Activated T-cell treated with anti-CD3 and anti-CD28 coated beads for 4 hours (primary cell): ENCODE results near the gene BDH2.

Experiments used
- DNase-seq: peaks from one replicate; pipeline ENCODE4 v3.0.0-alpha.2; 2020

The BDH2 gene

DNA sequence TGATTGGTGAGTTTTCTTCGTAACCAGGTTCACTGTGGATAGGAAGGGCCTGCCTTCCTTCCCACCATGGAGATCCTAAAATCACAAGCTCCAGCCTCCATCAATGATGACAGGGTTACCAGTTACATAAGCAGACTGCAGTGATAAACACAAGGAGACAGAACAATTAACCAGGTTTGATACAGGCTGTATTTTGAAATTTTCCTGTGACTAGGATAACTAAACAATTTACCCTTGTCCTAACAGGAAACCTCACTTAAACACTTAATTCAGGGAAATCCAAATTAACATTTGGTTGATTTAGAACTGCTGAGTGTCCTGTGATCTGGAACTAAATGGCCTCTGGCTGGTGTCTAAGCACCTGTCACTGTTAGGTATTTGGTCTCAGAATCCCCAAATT, 20.0 kb downstream of the BDH2 start:
- DNase-seq: no peak

DNA sequence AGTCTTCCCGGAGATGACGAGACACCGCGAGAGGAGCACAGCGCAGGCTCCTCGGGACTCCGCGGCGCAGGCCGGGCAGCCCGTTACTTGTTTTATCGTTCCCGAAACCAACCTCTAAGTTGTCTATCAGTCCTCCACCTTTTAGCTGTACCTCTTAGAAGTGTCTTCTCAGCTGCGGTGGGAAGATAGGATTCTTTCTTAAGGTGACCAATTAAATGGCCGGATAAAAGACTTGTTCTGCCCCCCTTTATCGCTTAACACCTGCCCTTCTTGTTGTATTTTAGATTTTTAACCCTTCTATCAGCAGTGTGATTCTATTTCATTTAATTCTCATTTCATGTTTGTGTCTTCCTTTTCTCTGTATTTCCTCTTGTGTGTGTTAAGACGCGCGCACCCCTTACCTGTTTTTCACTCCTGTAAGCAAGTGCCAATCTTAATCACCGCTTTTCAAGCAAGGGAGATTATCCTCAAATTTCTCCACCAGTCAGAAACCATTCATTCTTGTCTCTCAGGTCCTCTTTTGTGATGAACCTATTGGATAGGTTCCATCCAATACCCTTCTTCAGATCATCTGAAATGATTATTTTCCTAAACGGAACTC, 22.8 kb downstream of the BDH2 start, which contains the start of gene SLC9B2:
SLC9B2 (minus strand) TSS at position 15 of the 601 bp plus-strand sequence. CDS start 9,211 bp downstream, outside the sequence.
- no peak for DNase-seq

DNA sequence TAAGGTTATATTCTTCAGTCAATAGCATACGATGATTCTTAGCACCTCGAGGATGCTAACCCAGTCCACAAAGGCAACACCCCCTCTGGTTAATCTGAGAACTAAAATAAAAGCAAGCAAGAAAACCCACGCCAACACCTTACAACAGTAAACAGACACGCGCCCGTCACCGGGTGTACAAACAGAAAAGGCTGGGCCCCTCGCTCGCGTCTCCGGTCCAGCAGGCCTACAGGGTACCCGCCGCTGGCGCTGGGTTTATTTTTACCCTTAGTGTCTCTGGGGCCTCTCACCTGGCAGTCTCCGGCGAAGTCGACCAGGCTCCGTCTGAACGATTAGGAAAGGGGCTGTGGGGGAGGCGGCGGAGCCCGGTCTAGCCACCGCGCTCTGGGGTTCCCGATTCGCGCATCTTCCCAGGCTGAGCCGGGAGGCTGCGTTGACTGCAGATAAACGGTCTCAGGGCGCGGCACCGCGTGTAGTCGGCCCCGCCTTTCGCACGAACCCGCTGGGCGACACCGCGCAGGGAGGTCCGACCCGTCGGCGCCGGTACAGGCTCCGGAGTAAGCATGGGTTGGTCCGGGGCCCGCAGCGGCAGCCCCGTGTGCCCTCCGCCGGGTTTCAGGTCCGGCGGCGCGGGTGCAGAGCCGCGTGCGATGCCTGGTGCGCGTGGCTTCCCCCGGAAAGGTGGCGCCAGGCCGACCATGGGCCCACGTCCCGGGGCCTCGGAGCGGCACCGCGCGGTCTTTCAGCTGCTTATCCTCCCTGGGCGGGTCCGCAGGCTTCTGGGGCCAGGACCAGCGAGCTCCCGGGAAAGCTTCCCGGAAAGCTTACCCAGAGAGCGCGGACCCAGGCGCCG, 23.5 kb downstream of the BDH2 start:
- DNase-seq: peak; percentile 51

DNA sequence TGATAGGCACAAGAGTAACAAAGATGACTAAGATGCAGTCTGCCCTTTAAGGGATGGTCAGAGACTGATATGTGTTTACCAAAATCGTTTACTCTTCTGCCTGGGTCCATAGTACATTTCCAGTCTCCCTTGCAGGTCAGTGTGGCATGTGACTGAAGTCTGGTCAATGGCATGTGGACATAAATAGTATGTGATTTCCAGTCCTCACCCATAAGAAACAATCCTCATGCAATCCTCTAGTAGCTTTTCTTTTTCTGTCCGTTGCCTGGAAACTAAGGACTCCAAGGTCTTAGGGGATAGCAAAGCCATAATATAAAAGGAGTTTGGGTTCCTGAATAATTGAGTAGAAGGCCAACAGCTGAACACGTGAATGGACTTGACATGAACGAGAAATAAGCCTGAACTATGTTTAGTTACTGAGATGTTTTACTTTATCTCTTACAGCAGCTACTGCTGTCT, 24.2 kb downstream of the BDH2 start:
- no peak for DNase-seq

DNA sequence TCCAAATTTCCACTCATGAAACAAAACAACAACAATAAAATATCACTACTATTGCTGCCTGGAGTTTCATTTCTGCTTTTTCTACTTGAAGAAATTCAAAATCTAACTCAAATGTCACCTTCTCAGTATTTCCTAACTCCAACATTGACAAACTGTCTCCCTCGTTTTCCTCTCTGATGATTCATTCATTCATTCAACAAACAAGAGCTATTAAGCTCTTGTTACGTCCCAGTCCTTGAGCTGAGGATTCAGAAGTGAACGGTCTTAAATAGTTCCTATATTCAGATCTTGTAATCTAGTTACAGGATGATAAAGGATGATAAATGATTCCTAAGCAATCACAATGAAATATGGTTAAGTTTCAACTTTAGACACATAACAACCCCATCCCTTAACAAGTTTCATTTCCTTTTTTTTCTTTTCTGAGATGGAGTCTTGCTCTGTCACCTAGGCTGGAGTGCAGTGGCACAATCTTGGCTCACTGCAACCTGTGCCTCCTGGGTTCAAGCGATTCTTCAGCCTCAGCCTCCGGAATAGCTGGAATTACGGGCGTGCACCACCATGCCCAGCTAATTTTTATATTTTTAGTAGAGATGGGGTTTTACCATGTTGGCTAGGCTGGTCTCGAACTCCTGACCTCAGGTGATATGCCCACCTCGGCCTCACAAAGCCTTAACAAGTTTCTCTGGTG, 24.7 kb downstream of the BDH2 start:
- no peak for DNase-seq

DNA sequence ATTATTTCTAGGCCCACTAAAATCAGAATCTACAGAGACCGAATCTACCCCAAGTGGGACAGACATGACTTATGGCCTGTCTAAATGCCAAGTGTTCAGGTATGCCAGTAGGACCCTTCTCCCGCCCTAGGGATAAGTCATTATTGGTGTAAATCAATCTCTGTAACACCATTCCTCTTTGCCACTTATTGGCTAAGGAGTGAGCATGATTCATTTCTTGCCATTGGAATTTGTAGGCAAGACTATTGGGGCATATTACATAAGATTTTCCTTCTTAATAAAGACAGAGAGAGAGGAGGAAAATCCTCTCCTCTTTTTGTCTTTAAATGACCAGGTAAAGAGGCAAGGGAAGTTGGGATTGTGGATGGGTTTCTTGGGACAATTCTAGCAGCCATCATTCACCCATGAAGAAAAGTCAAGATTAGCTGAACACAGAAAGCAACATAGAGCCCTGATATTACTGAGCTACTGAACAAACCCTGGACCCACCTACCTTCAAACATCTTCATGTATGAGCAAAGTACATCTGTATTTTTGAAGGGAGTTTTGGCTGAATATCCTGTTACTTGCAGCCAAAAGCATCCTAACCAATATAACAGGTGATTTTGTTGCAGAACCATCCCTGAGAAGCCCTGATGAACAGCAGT, 25.7 kb downstream of the BDH2 start:
- no peak for DNase-seq

- no peak for DNase-seq
Observed at GRCh38 chr4:103067841-103068547, 31.6 kb downstream of the BDH2 start.

GRCh38 chr4:103060453-103061148, 39.0 kb downstream of the BDH2 start:
- DNase-seq: no peak

- DNase-seq: no peak
Observed at GRCh38 chr4:103054030-103054429, 45.6 kb downstream of the BDH2 start.

- no peak for DNase-seq
Observed at GRCh38 chr4:103052779-103053178, 46.9 kb downstream of the BDH2 start.

DNA sequence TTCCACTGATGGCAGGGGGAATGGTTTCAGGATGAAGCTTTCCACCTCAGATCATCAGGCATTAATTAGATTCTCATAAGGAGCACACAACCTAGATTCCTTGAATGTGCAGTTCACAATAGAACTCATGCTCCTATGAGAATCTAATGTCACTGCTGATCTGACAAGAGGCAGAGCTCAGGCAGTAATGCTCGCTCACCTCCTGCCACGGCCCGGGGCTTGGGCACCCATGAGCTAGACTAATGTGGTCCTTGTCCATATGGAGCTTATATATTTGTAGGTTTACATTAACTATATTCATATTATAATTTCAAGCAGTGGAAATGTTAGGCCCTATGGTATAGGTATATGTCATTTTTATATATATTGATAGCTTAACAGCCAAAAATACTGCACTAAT, 47.5 kb downstream of the BDH2 start:
- no peak for DNase-seq

DNA sequence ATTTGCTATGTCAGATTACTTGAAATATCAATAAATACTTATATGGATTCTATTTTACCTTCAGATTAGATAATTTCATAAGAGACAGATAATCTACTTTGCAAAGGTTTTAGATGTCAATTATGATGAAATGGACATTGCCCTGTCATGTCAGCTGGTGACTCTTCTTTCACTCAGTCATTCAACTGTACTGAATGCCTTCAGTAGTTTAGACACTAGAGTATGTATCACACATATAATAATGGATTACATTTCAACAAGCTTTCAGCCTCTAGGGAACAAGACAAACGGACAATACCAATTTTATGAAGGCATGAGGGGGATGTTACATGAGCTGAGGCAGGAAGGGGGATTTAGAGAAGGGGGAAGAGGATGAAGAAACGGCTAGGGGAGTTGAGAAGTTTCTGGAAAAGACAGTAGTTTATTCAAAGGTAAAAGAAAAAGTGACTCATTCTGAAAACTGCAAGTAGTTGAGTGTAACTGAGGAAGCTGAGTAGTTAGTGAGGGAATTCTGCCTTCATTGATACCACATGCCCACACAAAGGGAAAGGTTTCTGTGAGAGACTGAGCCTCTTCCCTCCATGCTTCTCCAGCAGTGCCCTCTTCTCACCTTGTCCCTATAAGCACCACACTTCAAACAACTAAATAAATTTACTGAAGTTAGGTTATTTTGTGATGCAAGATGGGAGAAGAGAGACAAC, 48.7 kb downstream of the BDH2 start:
- no peak for DNase-seq

DNA sequence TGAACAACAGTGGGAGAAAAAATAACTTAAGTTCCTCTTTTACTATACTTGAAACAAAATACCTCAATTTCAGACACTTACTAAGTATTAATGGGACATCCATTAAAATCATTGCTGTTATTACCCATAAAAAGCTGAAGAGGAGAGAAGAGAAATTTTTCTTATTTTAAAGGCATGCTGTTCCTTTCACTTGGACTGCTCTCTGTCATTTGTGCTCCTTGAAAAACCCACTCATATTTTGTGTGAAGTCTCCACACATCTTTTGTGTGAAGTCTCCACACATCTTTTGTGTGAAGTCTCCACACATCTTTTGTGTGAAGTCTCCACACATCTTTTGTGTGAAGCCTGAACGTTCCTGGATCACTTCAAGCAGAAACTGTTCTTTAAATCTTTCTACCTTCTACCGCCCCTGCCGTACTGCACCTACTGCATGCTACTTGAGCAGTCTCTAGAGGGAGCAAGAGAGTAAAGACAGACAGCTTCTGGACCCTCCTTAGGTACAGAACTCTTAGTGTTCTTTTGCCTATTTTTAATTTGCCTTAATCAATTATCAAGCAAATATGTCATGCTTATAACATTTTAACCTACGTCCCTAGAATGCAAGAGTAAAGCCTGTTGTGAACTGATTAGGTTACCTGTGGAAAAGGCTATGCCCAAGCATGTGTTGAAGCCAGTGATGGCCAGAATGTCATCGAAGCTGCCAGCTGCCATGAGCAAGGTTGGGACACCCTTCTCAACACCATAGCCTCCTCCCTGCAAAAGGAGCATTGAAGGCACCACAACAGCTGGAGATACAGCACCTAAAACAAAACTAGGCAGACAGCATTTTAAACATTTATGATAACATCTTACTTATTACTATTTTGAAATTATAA, 53.0 kb downstream of the BDH2 start:
- DNase-seq: peak; percentile 7

DNA sequence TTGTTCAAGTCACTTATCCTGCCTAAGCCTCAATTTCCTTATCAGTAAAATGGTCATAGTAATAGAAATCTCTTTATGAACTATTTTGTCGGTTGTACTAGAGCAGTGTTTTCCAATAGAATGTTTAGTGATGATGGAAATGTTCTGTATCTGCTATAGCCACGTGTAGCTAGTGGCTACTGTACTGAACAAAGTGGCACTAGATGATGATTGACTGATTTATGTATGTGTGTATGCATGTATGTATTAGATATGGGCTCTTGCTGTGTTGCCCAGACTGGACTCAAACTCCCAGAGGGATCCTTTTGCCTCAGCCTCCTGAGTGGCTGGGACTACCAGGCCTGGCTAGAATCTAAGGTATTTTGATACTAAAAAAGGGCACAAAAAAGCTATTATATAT, 55.5 kb downstream of the BDH2 start:
- DNase-seq: no peak

- DNase-seq: no peak
Observed at GRCh38 chr4:103036169-103036568, 63.5 kb downstream of the BDH2 start.

- DNase-seq: no peak
Observed at GRCh38 chr4:103032574-103032973, 67.1 kb downstream of the BDH2 start.

GRCh38 chr4:103030791-103031190, 68.8 kb downstream of the BDH2 start:
- DNase-seq: no peak

DNA sequence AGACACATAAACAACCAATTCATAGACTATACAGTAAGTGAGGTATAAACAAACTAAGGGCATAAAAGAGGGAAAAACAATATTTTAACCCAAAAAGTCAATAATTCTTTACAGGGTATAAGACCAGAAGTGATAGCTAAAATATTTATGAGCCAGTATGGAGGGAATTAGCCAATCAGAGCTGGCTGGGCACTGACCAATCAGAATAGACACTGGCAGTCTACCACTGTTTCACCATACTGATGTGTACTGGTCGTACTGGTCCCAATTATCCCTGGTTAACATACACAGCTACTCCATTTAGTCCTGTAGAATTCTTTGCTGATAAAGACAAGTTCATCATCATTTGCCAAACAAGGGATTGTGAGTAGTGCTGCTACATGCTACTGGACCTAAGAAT, 70.3 kb downstream of the BDH2 start:
- no peak for DNase-seq
